DOHH2 (cell line): ENCODE data around the gene CTPS2.

Source experiments
- EZH2phosphoT487 ChIP-seq: fragments of 200-600 bp; sonication (generic); IDR thresholded peaks from 2 replicates; pipeline ENCODE4 v1.6.1; 2017; ENCODE audit warnings: borderline replicate concordance, mild to moderate bottlenecking, antibody characterized with exemption, low read length, moderate library complexity, mixed read lengths
- TF ChIP-seq, protein P1 (sequence below): fragments of 200-600 bp; sonication (generic); IDR thresholded peaks from one replicate; pipeline ENCODE4 v1.5.1; 2014; ENCODE audit warnings: antibody characterized with exemption, mild to moderate bottlenecking, low read depth, low read length; ENCODE audit not compliant: poor library complexity, severe bottlenecking

DNA sequence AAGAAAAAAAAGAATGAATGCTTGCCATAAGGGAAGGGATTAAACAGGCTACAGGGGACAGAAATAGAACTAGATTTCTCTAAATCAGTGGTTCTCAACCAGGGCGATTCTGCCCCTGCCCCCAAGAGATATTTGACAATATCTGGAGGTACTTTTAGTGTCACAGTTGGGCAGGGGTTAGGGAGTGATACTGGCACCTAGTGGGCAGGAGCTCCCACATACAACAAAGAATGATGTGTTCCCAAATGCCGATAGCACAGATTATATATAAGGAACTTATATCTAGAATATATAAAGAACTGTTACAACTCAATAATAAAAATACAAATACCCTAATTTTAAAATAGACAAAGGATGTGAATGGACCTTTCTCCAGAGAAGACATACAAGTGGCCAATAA, 47.8 kb downstream of the CTPS2 start:
- TF ChIP-seq, protein P1, sequence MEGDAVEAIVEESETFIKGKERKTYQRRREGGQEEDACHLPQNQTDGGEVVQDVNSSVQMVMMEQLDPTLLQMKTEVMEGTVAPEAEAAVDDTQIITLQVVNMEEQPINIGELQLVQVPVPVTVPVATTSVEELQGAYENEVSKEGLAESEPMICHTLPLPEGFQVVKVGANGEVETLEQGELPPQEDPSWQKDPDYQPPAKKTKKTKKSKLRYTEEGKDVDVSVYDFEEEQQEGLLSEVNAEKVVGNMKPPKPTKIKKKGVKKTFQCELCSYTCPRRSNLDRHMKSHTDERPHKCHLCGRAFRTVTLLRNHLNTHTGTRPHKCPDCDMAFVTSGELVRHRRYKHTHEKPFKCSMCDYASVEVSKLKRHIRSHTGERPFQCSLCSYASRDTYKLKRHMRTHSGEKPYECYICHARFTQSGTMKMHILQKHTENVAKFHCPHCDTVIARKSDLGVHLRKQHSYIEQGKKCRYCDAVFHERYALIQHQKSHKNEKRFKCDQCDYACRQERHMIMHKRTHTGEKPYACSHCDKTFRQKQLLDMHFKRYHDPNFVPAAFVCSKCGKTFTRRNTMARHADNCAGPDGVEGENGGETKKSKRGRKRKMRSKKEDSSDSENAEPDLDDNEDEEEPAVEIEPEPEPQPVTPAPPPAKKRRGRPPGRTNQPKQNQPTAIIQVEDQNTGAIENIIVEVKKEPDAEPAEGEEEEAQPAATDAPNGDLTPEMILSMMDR = no peak
- no peak for TF ChIP-seq EZH2phosphoT487
